DMS79 (cell line): ENCODE results near the gene ARID3C.

Experiments used
- DNase-seq: peaks from one replicate; lab custom pipeline; 2025; lab: John Stamatoyannopoulos, UW

Gene ARID3C

GRCh38 chr9:34627716-34628655 lies 880 bp downstream of the ARID3C start:
- no peak for DNase-seq

GRCh38 chr9:34625186-34625486 lies 3.7 kb downstream of the ARID3C start:
- DNase-seq, result no peak

GRCh38 chr9:34624475-34625185 lies 4.2 kb downstream of the ARID3C start:
- no peak for DNase-seq

GRCh38 chr9:34623374-34624235 lies 5.3 kb downstream of the ARID3C start:
- DNase-seq, result no peak

GRCh38 chr9:34620061-34620994 lies 8.5 kb downstream of the ARID3C start, which contains the start of gene DCTN3:
TSS of gene DCTN3 (minus strand) at chr9:34620495. CDS start at chr9:34620464, 31 bp downstream.
- peak; percentile 89 for DNase-seq

GRCh38 chr9:34615132-34615531 lies 13.7 kb downstream of the ARID3C start:
- DNase-seq, result no peak

GRCh38 chr9:34612788-34613390 lies 16.0 kb downstream of the ARID3C start:
- DNase-seq, result peak; percentile 46

GRCh38 chr9:34611811-34612787 lies 16.8 kb downstream of the ARID3C start, which contains the start of gene RPP25L:
TSS of gene RPP25L (minus strand) at chr9:34612097. CDS start at chr9:34611296, 801 bp downstream.
- DNase-seq, result peak; percentile 48

GRCh38 chr9:34611251-34611810 lies 17.5 kb downstream of the ARID3C start:
- DNase-seq, result no peak

GRCh38 chr9:34610434-34611206 lies 18.2 kb downstream of the ARID3C start:
- DNase-seq, result no peak

GRCh38 chr9:34607331-34607730 lies 21.5 kb downstream of the ARID3C start:
- no peak for DNase-seq

- DNase-seq, result no peak
These were observed 22.0 kb downstream of the ARID3C start for GRCh38 chr9:34606905-34607304.

- DNase-seq, result no peak
These were observed 22.7 kb downstream of the ARID3C start for GRCh38 chr9:34606190-34606589.

GRCh38 chr9:34603610-34604231 lies 25.1 kb downstream of the ARID3C start:
- peak; percentile 67 for DNase-seq

- DNase-seq, result no peak
These were observed 26.8 kb downstream of the ARID3C start for GRCh38 chr9:34601937-34602573.

- no peak for DNase-seq
These were observed 28.0 kb downstream of the ARID3C start for GRCh38 chr9:34600908-34601307.

- DNase-seq, result no peak
These were observed 29.3 kb downstream of the ARID3C start for GRCh38 chr9:34599546-34599945.
